OCI-LY7 (cell line): ENCODE results near the gene GSE1. TPM values are rescaled to one million over a fixed set of nuclear protein-coding genes. Genes with fewer than 3 reads are reported as not detected.

Experiments
- BruUV-seq: library from RNA; stranded (reverse); fragments of 400-500 nt; replicated peaks from 2 replicates; lab custom pipeline; 2021; lab: Mats Ljungman, UMichigan
- CTCF ChIA-PET: fragments of 300-600 bp; sonication (Branson Sonifier 250); formaldehyde crosslinking; loops from one replicate; lab custom pipeline; 2022; ENCODE audit warnings: antibody characterized with exemption; ENCODE audit not compliant: unreplicated experiment; lab: Charles Lee
- POLR2A ChIA-PET: fragments of 300-600 bp; sonication (Branson Sonifier 250); formaldehyde crosslinking; loops from one replicate; lab custom pipeline; 2022; ENCODE audit warnings: antibody characterized with exemption; lab: Charles Lee
- DNase-seq: peaks from one replicate; pipeline ENCODE4 v3.0.0-alpha.2; 2015; ENCODE audit warnings: low spot score
- H2AFZ ChIP-seq: fragments of 200-600 bp; sonication (generic), shearing (Covaris generic); 2 replicates; pipeline ENCODE4 v1.6.1; 2014; ENCODE audit warnings: mild to moderate bottlenecking, antibody characterized with exemption, low read length, moderate library complexity
- H3K27ac ChIP-seq: fragments of 200-600 bp; sonication (generic); 2 replicates; pipeline ENCODE4 v1.5.1; 2014; ENCODE audit warnings: mixed run types, low read depth, mild to moderate bottlenecking, moderate library complexity, low read length, inconsistent platforms; ENCODE audit not compliant: poor library complexity, severe bottlenecking
- H3K36me3 ChIP-seq: fragments of 200-600 bp; sonication (generic); 2 replicates; pipeline ENCODE4 v1.6.1; 2014; ENCODE audit warnings: mild to moderate bottlenecking, antibody characterized with exemption, low read length, moderate library complexity, mixed read lengths; ENCODE audit not compliant: insufficient read depth
- H3K4me1 ChIP-seq: fragments of 200-600 bp; sonication (generic); 2 replicates; pipeline ENCODE4 v1.5.1; 2014; ENCODE audit warnings: mild to moderate bottlenecking, low read length; ENCODE audit not compliant: insufficient read depth, poor library complexity, severe bottlenecking
- H3K4me2 ChIP-seq: fragments of 200-600 bp; sonication (generic); 2 replicates; pipeline ENCODE4 v1.6.1; 2014; ENCODE audit warnings: mild to moderate bottlenecking, low read length
- H3K4me3 ChIP-seq: fragments of 200-600 bp; sonication (generic); 2 replicates; pipeline ENCODE4 v1.5.1; 2014; ENCODE audit warnings: mild to moderate bottlenecking, low read depth, low read length; ENCODE audit not compliant: poor library complexity, severe bottlenecking
- H3K79me2 ChIP-seq: fragments of 200-600 bp; sonication (generic); 2 replicates; pipeline ENCODE4 v1.6.1; 2016; ENCODE audit warnings: low read depth, mild to moderate bottlenecking, low read length, moderate library complexity, mixed read lengths; ENCODE audit not compliant: insufficient read depth
- H3K9me2 ChIP-seq: fragments of 200-600 bp; sonication (generic); 2 replicates; pipeline ENCODE4 v1.6.1; 2016; ENCODE audit warnings: mild to moderate bottlenecking, low read length, mixed read lengths; ENCODE audit not compliant: insufficient read depth
- H3K9me3 ChIP-seq: fragments of 200-600 bp; sonication (generic); 2 replicates; pipeline ENCODE4 v1.6.1; 2014; ENCODE audit warnings: mild to moderate bottlenecking, mixed run types, low read length, mixed read lengths
- H4K20me1 ChIP-seq: fragments of 200-600 bp; sonication (generic); 2 replicates; pipeline ENCODE4 v1.6.1; 2014; ENCODE audit warnings: mild to moderate bottlenecking, antibody characterized with exemption, low read length, moderate library complexity, mixed read lengths; ENCODE audit not compliant: insufficient read depth
- EZH2phosphoT487 ChIP-seq: fragments of 200-600 bp; sonication (generic); IDR thresholded peaks from 2 replicates; pipeline ENCODE4 v1.6.1; 2018; ENCODE audit warnings: low read depth, borderline replicate concordance, mild to moderate bottlenecking, mixed run types, antibody characterized with exemption, low read length, moderate library complexity, mixed read lengths
- intact Hi-C: fragments of 100-400 bp; cut with micrococcal nuclease; formaldehyde crosslinking; loops from one replicate; pipeline ENCODE4 v1.10.0; 2022; ENCODE audit not compliant: unreplicated experiment
- total RNA-seq, 2 experiments: library from RNA; depleted of rRNA in 1 of 2; stranded (reverse); fragments of >200 nt in 1 of 2; shearing (Covaris generic) in 1 of 2; gene quantifications; 2 replicates each; pipeline ENCODE4 v1.2.3, GENCODE V29; 2014 to 2022
- TF ChIP-seq, protein P1 (sequence below): fragments of 200-600 bp; sonication (generic); conservative IDR thresholded peaks from 2 replicates; pipeline ENCODE4 v1.5.1; 2014; ENCODE audit warnings: mild to moderate bottlenecking, antibody characterized with exemption, low read length, moderate library complexity, mixed read lengths

Gene GSE1
- total RNA-seq, 2 experiments from 2014 or later: 30.9 to 66.6 TPM

DNA sequence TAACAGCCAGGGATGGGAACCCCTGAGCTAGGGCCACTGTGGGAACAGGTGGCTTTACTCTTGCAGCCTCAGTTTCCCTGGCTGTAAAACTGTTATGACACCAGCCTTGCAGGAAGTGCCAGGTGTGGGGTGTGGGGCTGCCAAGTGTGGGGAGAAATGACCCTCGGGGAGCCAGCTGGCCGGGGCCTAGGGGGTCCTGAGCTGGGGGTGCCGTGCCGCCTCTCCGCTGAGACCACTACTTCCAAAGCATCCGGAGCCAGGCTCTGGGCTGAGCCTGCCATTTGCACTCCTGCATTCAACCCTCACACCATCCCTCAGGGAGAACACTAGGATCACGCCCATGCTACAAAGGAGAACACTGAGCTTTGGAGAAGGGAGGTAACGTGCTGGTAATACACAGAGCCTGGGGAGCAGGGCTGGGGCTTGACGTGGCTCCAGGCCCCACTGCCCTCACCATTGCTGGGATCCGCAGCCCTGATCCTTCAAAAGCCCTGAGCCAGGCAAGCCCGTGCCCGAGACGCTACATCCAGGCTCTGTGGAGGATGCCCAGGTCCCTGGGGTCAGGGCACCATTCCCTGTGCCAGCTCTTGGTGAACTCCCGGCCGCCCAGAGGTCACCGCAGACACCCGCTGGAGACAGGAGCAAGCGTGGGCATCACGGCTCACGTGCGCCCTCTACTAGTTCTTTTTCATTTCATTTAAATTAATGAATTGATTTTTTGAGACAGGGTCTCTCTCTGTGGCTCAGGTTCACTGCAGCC is 104.5 kb downstream of the GSE1 start:
- Histone ChIP-seq H3K4me3 (no peak overlapping the region), H3K4me1 (peaks cover 8% of the 10 kb centered on the region), H4K20me1 (no peaks in the 10 kb centered on the region), H3K9me3 (no peaks in the 10 kb centered on the region), H3K4me2 (no peak overlapping the region), H3K36me3 (no peaks in the 10 kb centered on the region), H3K79me2 (no peaks in the 10 kb centered on the region), H2AFZ (no peak overlapping the region), H3K9me2 (no peaks in the 10 kb centered on the region), H3K27ac (no peak overlapping the region)
- DNase-seq: peak; percentile 84
- TF ChIP-seq, protein P1, sequence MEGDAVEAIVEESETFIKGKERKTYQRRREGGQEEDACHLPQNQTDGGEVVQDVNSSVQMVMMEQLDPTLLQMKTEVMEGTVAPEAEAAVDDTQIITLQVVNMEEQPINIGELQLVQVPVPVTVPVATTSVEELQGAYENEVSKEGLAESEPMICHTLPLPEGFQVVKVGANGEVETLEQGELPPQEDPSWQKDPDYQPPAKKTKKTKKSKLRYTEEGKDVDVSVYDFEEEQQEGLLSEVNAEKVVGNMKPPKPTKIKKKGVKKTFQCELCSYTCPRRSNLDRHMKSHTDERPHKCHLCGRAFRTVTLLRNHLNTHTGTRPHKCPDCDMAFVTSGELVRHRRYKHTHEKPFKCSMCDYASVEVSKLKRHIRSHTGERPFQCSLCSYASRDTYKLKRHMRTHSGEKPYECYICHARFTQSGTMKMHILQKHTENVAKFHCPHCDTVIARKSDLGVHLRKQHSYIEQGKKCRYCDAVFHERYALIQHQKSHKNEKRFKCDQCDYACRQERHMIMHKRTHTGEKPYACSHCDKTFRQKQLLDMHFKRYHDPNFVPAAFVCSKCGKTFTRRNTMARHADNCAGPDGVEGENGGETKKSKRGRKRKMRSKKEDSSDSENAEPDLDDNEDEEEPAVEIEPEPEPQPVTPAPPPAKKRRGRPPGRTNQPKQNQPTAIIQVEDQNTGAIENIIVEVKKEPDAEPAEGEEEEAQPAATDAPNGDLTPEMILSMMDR: peak; percentile 88
- no peak for TF ChIP-seq EZH2phosphoT487
- ChIA-PET CTCF (interaction anchor here (0.6 to 1.2 kb wide), 2 partner anchors 25 to 101 kb away, joined by 3 to 4 read pairs; no protein-coding TSS in a partner anchor), POLR2A (interaction anchor here (2.6 kb wide), 1 partner anchor 28 kb away, joined by 12 read pairs; the partner anchor contains the start of gene GINS2)
- intact Hi-C loops: loop anchor here (1.0 to 5.0 kb wide), 4 partner anchors 30 to 58 kb away; no protein-coding TSS in a partner anchor
- no TSS peak for BruUV-seq

GRCh38 chr16:85718153-85718477 is 105.0 kb downstream of the GSE1 start:
- intact Hi-C loops: loop anchor here (1.0 to 5.0 kb wide), 4 partner anchors 31 to 59 kb away; no protein-coding TSS in a partner anchor
- no TSS peak for BruUV-seq
- Histone ChIP-seq H3K27ac (no peak overlapping the region), H3K4me1 (peaks cover 8% of the 10 kb centered on the region), H3K36me3 (no peaks in the 10 kb centered on the region), H3K79me2 (no peaks in the 10 kb centered on the region), H3K9me2 (no peaks in the 10 kb centered on the region), H4K20me1 (no peaks in the 10 kb centered on the region), H2AFZ (no peak overlapping the region), H3K4me2 (no peak overlapping the region), H3K4me3 (no peak overlapping the region), H3K9me3 (no peaks in the 10 kb centered on the region)
- no peak for DNase-seq
- POLR2A ChIA-PET: interaction anchor here (0.6 to 1.0 kb wide), 2 partner anchors 41 to 83 kb away, joined by 3 to 4 read pairs; no protein-coding TSS in a partner anchor
- no peak for TF ChIP-seq EZH2phosphoT487
- TF ChIP-seq, protein P1: no peak
- CTCF ChIA-PET: interaction anchor here (0.6 to 1.9 kb wide), 3 partner anchors 19 to 59 kb away, joined by 3 to 7 read pairs (median 3); no protein-coding TSS in a partner anchor
